OCI-LY3 (cell line): ENCODE results near the gene OR10A3.

ENCODE experiments used
- CTCF ChIP-seq: fragments of 200-600, 300-600 bp; sonication (generic); IDR thresholded peaks from 2 replicates; pipeline ENCODE4 v1.5.1; 2014; ENCODE audit warnings: antibody characterized with exemption, low read length, low read depth
- EZH2phosphoT487 ChIP-seq: fragments of 200-600 bp; shearing (Covaris generic); IDR thresholded peaks from 2 replicates; pipeline ENCODE4 v1.6.1; 2018; ENCODE audit warnings: antibody characterized with exemption, mixed run types, low read depth

- TF ChIP-seq CTCF = no peak
- no peak for TF ChIP-seq EZH2phosphoT487
These were observed 362 bp downstream of the OR10A3 start for GRCh38 chr11:7941146-7941545.
